HG02885 (cell line): ENCODE measurements around the gene HAND1.

Experiments
- ATAC-seq: cut with Tn5 transposase; IDR thresholded peaks from one replicate; pipeline ENCODE4 v1.9.1; 2021; ENCODE audit warnings: mild to moderate bottlenecking; ENCODE audit not compliant: unreplicated experiment, poor library complexity

The HAND1 gene

GRCh38 chr5:154428208-154428607, 49.8 kb downstream of the HAND1 start:
- no peak for ATAC-seq
